Cerebellar cortex (tissue), 1 donor: ENCODE data around the gene MAST3.
A peak's percentile ranks its signal among the peaks of the same experiment; 100 is the strongest.

Experiments used
- DNase-seq: peaks from one replicate; pipeline ENCODE4 v3.0.0-alpha.2; 2015; ENCODE audit warnings: low spot score

The MAST3 gene

DNA sequence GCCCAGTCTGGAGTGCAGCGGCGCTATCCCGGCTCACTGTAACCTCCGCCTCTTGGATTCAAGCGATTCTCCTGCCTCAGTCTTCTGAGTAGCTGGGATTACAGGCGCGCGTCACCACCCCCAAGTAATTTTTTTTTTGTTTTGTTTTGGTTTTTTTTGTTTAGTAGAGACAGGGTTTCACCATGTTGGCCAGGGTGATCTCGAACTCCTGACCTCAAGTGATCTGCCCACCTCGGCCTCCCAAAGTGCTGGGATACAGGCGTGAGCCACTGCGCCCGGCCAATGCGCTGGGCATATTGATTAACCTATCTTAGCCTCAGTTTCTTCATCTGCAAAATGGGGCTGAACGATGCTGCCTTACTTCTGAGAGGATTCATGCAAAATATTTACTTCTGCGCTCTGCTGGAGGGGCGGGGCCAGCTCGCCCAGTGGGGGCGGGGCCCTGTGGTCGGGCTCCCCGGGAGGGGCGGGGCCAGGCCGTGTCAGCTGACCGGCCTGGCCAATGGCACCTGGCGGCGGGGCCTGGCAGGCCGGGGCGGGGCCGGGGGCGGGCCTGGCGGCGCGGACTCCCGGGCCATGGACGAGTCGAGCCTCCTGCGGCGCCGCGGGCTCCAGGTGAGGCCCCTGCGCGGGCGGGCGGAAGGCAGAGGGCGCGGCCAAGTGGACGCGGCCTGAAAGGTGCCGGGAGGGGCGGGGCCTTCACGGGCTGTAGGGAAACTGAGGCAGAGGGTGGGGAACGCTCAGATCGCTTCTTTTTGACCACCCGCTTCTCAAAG lies at the start of gene MAST3:
Gene MAST3, plus strand, starts transcription at position 562 of the 776 bp plus-strand sequence. Its CDS starts 15 bp downstream, at position 577.
- peak; percentile 47 for DNase-seq

DNA sequence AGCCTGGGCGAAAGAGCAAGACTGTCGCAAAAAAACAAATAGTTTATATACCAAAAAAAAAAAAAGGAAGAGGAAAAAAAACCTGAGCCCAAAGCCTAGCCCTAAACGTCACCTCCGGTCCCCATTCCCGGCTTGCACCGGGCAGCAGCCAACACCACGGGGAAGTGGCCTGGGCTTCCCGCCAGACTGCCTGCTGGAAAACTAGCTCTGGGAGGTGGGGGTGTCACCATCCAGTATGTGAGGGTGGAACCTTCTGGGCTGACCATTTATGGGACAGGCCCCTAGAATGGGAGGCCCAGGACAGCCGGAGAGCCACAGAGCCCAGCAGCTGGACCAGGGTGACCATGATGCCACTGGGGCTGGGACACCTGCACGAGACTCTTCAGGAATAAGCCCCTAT lies 48.2 kb upstream of the MAST3 start:
- DNase-seq: no peak

DNA sequence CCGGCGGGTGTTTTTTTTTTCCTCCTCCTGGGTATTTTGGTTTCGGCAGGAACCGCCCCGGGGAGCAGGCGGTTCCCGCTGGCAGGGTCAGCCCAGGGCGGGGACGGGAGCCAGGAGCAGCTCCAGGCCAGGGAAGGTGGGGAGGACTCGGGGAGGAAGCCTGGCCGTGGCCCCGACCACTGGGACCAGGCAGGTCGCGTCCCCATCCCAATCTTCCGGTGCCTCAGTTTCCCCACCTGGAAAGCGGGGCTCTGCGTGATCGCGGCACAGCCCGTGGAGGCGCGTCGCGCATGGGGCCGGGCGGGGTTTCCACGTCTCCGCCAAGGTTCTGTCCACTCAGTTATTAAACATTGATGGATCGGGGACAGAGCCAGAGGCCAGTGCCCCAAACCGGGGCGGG lies 45.7 kb upstream of the MAST3 start:
- DNase-seq: no peak

DNA sequence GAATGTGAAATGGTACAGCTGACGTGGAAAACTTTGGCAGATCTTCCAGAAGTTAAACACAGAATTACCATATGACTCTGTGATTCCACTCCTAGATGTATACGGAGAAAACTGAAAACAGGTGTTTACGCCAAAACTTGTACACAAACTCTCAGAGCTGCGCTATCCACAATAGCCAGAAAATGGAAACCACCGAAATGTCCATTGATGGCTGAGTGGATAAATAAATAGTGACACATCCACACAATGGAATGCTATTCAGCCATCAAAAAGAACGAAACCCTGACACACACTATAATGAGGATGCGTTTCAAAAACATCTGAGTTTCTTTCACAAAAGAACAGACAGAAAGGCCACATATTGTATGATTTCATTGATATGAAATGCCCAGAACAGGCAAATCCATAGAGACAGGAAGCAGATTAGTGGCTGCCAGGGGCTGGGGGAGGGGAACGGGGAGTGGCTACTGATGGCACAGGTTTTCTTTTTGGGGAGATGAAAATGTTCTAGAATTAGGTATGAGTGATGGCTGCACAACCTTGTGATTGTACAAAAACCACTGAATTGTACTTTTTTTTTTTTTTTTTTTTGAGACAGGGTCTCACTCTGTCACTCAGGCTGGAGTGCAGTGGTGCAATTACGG lies 43.9 kb upstream of the MAST3 start:
- DNase-seq: no peak

DNA sequence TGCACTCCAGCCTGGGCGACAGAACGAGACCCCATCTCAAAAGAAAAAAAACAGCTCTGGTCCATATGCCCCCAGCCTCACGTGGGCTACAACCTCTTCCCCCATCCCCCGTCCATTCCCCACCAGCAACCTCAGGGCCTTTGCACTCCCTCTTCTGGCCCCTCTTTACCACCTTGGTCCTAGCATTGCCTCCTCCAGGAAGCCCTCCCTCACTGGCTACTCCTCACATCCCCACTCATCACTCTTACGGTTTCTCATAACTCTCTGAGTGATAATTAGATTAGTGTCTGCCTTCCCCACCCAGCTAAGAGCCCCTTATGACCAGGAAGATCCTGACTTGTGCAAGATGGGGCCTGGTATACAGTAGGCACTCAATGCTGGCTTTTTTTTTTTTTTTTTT lies 41.6 kb upstream of the MAST3 start:
- no peak for DNase-seq

DNA sequence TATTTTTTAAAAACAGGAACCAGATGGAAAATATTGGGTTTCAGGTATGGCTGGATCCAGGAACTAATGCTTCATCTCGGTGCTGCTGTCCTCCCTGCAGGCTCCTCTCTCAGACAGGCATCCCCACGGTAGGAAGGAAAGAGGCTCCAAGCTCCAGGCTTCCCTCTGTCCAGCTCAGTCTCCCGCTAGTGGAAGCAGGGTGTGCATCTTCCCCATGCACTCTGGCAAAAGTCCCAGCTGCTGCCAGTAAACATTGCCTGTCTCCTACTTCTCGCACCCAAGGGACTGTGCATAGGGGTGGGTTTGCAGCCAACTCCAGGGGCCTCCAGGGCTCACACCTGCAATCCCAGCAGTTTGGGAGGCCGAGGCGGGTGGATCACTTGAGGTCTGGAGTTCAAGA lies 40.0 kb upstream of the MAST3 start:
- no peak for DNase-seq

DNA sequence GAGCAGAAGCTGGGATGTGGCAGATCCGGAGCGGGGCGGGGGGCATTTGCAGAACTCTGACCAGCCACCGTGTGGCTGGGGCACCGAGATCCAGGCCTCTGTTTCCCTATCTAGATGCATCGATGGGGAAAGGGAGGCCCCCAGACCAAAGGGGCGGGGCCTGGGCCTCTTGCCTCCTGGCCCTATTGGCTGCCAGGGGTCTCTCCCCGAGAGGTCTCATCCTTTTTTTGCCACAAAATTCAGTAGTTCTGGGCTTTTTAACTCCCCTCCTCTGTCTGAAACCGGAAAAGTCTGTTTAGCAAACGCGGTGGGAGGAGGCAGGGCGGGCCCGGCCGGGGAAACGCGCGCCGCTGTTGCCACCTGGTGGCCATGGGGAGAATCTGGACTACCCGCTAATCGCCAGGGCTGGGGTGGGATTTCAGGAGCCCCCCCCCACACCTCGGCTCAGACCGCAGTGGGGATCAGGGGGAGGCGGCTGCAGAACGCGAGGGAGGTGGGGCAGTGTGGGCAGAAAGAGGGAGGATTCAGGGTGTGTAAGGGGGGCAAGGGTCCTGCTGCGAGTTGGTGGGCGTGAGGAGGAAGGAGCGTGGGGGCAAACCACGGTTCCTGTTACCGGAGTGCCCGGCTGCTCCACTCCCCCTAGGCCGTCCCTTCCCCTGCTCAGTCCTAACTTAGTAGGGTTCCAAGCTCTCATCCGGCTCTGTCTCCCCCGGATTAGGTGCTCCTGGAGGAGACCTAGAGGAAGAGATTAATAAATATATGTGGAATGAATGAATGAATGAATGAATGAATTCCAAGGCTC lies 39.2 kb upstream of the MAST3 start:
- DNase-seq: peak; percentile 73

DNA sequence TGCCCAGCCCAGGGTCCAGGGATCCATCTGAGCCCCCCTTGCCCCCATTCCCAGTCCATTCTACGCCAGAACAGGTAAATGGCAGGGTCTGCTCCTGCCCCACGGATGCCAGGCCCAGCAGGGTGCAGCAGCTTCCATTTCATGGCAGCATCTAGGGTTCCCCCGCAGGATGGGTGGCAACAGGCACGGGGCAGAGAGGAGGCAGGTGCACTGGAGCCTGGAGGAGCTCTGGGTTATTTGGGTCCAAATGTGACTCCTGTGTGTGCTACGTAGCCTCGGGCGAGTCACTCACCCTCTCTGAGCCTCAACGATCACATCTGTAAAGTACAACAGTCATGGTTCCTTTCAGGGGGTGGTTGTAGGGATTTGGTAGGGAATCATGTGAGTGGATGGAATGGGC lies 38.3 kb upstream of the MAST3 start:
- DNase-seq: no peak

DNA sequence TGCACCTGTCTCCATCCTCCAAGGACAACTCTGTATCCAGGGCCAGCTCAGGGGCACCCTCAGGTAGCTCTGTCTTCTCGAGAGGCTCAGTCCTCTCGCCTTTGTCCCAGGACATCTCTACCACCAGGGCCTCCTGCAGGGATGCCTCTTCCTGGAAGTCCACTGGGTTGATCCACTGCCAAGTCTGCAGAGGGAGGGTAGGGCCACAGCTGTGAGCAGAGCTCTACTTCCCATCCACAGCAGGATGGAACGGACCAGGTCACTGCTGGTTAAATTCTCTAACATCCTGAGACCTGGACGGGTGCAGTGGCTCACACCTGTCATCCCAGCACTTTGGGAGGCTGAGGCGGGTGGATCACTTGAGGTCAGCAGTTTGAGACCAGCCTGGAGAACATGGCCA lies 37.7 kb upstream of the MAST3 start:
- no peak for DNase-seq

DNA sequence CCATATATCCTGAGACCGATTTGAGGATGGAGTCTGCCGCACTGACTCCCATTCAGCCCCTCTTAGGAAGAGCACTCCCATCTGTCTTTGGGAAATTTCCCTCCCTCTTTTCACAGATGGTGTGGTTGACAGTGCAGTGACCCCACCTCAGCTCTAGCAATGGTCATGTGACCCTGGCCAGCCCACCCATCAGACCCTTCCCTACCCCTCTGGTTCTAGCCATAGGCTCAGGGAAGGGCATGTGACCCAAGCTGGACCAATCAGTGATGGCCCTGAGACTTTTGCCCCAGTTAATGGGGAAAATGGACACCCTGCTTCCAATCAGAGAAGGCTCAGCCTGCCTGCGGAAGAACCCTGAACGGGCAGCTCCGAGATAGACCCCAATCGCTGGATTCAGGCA lies 37.1 kb upstream of the MAST3 start:
- DNase-seq: no peak

DNA sequence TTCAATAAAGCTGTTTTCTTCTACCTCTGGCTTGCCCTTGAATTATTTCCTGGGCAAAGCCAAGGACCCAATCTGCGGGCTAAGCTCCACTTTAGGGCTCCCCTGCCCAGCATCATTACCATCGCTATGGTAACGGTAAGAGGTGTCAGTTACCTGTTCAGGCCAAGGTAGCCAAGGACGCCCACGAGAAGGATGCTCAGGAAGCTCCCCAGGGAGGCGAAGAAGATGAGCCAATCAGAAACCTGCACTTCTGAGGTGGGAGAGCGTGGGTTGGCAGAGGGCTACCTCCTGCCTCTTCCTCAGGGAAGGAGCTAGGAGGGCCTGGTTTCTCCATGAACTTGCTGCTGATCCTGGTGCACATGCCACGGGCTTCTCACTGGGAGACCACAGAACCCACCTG lies 35.5 kb upstream of the MAST3 start:
- DNase-seq: no peak

DNA sequence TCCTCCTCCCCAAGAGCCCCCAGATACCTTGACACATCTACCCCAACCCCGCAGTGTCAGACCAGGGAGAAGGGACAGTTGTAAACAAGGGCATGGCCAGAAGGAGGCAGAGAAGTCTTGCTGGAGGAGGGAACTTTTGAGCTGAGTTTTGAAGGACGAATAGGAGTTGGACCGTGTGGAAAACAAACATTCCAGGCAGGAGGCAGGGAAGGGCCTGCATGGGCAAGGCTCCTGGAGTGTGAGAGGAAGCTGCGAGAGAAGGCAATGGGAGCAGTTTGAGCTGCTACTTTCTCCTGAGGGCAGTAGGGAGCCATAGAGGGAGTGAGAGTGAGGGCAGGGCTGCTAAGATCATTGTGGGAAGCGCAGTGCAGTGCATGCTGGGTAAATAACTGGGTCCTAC lies 34.1 kb upstream of the MAST3 start:
- DNase-seq: peak; percentile 54

DNA sequence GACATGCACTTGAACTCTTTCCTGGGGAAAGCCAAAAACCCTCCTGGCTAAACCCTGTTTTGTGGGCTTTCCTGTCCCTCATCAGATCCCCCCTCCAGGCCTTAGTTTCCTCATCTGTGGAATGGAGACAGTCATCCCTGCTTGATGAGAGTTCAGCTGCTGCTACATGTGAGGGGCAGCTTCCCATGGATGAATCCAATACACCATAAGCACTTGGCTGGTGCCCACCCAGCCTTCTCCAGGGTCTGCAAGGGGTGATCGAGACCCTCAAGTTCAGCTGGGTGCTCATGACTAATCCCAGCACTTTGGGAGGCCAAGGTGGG lies 32.4 kb upstream of the MAST3 start:
- DNase-seq: no peak

DNA sequence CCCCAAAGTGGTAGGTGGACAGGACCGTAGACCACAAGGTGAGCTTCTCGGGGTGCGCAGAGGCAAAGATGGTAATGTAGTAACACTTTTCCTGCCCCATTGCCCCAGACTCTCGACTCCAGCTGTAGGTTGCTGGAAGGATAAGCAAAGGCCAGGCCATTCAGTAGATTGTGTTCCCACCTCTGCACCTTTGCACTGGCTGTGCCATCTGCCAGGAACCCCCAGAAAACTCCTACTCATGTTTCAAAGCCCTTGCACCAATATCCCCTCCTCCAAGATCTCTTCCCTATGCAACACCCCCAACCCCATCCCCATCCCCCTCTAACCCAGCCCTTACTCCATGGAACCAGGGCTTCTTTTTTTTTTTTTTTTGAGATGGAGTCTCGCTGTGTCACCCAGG lies 29.2 kb upstream of the MAST3 start:
- DNase-seq: no peak

DNA sequence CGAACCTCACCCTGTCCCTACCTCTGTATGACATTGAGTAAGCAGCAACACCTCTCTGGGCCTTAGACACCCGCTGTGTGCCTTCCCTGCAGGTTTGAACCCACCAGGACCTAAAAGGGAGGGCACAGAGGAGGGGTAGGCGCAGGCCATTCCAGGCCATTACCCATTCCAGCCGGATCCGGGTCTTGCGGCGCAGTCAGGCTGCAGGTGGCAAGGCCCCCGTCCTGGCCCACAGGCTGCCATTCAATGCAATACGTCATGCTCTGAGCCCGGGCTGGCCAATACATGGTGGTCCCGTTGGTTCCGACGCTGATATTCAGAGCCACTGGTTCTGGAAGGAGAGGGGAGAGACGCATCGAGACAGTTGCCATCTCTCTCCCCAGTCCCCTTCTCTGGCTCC lies 28.2 kb upstream of the MAST3 start:
- DNase-seq: no peak

DNA sequence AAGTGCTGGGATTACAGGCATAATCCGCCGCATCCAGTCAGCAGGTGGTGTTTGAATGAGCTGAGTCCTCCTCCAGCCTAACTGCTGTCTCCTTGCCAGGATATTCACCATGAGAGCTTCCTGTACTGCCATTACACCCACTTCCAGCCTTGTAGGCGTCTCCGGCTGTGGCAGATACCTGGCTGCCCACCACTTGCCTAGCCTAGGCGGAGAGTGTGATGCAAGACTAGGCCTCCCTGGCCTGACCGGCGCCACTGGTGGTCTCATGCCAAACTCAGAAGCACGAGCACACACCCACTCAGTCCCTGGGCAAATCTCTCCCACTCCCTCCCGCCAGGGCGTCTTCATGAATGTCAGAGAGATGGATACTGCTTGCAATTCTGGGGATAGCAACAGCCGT lies 27.4 kb upstream of the MAST3 start:
- no peak for DNase-seq

DNA sequence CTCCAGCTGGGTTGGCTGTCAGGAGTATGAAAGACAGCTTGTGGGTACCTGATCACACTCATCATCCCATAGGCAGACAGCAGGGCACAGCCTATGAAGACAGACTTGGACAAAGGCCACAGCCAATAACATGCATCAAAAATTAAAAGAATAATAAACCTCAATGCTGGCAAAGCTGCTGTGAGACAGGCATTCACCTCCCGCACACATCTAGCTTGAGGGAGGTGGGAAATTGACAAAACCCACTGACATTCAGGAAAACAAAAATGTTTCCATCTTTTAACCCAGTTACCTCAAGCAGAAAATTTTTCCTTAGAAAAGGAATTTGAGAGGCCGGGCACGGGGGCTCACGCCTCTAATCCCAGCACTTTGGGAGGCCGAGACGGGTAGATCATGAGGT lies 25.2 kb upstream of the MAST3 start:
- no peak for DNase-seq

DNA sequence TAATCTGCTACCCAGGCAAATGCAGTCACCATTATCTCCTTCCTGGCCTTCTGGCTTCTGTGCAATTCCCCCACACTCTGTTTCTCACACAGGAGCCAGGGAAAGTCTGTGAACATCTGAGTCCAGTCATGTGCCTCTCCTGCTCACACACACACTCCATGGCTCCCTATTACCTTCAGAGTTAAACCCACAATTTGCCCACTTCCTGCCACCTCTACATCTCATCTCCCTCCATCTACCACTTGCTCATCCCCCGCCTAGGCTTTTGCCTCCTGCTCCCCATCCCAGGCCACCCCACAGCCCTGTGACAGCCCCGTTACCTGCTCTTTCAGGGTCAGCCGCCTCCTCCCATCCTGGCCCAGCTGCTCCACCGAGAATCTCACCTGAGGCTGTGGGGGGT lies 24.4 kb upstream of the MAST3 start:
- no peak for DNase-seq

DNA sequence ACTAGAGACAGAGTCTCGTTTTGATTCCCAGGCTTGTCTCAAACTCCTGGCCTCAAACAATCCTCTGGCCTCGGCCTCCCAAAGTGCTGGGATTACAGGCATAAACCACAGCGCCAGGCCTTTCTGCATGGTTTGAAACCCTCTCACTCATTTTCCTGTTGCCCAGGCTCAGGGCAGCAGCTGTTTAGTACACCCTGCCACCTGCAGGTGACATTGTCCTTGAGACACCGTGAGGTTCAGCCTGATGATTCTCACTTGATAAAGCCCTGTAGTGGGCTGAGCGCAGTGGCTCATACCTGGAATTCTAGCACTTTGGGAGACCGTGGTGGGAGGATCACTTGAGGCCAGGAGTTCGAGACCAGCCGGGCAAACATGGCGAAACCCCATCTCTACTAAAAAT lies 23.4 kb upstream of the MAST3 start:
- DNase-seq: no peak

DNA sequence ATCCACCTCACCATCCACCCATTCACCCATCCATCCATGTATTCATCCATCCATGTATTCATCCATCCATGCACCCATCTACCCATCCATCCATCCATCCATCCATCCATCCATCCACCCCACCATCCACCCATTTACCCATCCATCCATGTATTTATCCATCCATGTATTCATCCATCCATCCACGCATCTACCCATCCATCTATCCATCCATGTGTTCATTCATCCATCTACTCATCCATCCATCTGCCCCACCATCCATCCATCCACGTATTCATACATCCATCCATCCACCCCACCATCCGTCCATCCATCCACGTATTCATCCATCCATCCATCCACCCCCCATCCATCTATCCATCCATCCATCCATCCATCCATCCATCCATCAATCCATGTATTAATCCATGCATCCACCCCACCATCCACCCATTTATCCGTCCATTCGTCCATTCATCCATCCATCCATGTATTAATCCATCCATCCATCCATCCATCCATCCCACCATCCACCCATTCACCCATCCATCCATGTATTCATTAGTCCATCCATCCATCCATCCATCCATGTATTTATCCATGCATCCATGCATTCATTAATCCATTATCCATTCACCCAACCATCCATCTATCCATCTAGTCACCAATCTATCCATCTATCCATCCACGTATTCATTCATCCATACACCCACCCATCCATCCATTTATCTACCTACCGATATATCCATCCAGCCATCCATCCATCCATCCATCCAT lies 13.5 kb upstream of the MAST3 start:
- no peak for DNase-seq

DNA sequence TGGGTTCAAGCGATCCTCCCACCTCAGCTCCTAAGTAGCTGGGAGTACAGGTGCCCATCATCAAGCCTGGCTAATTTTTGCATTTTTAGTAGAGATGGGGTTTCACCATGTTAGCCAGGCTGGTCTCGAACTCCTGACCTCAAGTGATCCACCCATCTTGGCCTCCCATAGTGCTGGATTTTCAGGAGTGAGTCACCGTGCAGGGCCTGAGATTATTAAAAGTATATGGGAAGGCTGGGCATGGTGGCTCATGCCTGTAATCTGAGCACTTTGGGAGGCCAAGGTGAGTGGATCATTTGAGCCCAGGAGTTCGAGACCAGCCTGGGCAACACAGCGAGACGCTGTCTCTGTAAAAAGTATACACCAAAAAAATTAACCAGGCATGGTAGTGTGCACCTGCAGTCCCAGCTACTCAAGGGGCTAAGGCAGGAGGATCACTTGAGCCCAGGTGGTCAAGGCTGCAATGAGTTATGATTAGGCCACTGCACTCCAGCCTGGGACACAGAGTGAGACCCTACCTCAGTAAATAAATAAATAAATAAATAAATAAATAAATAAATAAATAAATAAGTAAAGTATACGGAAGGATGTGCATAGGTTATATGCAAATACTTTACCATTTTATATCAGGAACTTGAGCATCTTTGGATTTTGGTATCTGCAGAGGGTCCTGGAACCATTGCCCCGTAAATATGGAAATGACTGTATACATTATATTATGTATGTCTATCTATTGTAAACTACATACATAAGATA lies 11.7 kb upstream of the MAST3 start:
- no peak for DNase-seq
